ENCODE measurements around the gene CALCOCO2. TPM values are rescaled to one million over a fixed set of nuclear protein-coding genes. Genes with fewer than 3 reads are reported as not detected.

CALCOCO2 gene
- total and polyA plus RNA-seq, 2 of the 13 experiments (the other 11 are each of a cell fraction or from before 2014, with no cell fraction given): 72.9 to 111 TPM

- TF ChIP-seq ZNF687 (CRISPR knock-in tag; IDR thresholded peaks at IDR 0.05) (peak; percentile 82), CCDC6 (CRISPR knock-in tag; IDR thresholded peaks at IDR 0.05) (peak; percentile 94; the same call in 1 of the 2 replicates), GTF2F1 (IDR thresholded peaks at IDR 0.05; ENCODE audit: low read length) (peak; percentile 53; the same call in 1 of the 2 replicates), BRF2 (CRISPR knock-in tag; IDR thresholded peaks at IDR 0.05) (peak; percentile 84; the same call in 1 of the 2 replicates), CHCHD3 (CRISPR knock-in tag; IDR thresholded peaks at IDR 0.05) (no peak), IRF1 (CRISPR knock-in tag; IDR thresholded peaks at IDR 0.05; ENCODE audit: low read depth) (peak; percentile 52; the same call in 1 of the 2 replicates), WIZ (CRISPR knock-in tag; IDR thresholded peaks at IDR 0.05) (peak; percentile 73; the same call in 1 of the 2 replicates), HDAC2 (CRISPR knock-in tag; IDR thresholded peaks at IDR 0.05) (peak; percentile 100), PPARG (CRISPR knock-in tag; conservative IDR thresholded peaks at IDR 0.05) (peak; percentile 89), PBX3 (CRISPR knock-in tag; IDR thresholded peaks at IDR 0.05; ENCODE audit: borderline replicate concordance) (no peak), TOE1 (CRISPR knock-in tag; IDR thresholded peaks at IDR 0.05) (peak; percentile 94; the same call in 1 of the 2 replicates), GLMP (CRISPR knock-in tag; IDR thresholded peaks at IDR 0.05; ENCODE audit: borderline replicate concordance) (no peak), ARNT2 (CRISPR knock-in tag; IDR thresholded peaks at IDR 0.05; ENCODE audit: low read depth) (peak; percentile 87), ZNF776 (CRISPR knock-in tag; IDR thresholded peaks at IDR 0.05) (no peak), ZNF326 (CRISPR knock-in tag; IDR thresholded peaks at IDR 0.05; ENCODE audit: borderline replicate concordance) (no peak), SP140L (CRISPR knock-in tag; IDR thresholded peaks at IDR 0.05; ENCODE audit: borderline replicate concordance) (peak; percentile 67; the same call in 1 of the 2 replicates), HNRNPK (IDR thresholded peaks at IDR 0.05; ENCODE audit: low read depth, low read length, poor library complexity, severe bottlenecking) (no peak), KDM5A (IDR thresholded peaks at IDR 0.05; ENCODE audit: borderline replicate concordance, low read length) (peak; percentile 44; the same call in 1 of the 2 replicates), RCOR2 (CRISPR knock-in tag; IDR thresholded peaks at IDR 0.05) (peak; percentile 100), ARNTL (CRISPR knock-in tag; IDR thresholded peaks at IDR 0.05) (peak; percentile 86), NFATC3 (CRISPR knock-in tag; IDR thresholded peaks at IDR 0.05) (no peak)
These were observed 40.9 kb downstream of the CALCOCO2 start (continued) for GRCh38 chr17:48871551-48872351.
